Renal pelvis (tissue), 12 donors: ENCODE data around the gene DGKE. TPM values are rescaled to one million over a fixed set of nuclear protein-coding genes. Genes with fewer than 3 reads are reported as not detected.

Experiments
- DNase-seq: peaks from one replicate; pipeline ENCODE4 v3.0.0-alpha.2; 2013
- long read RNA-seq, 16 experiments: transcript quantifications; one replicate each; lab custom pipeline, GENCODE V29; 2026
- polyA plus RNA-seq, 3 donors: library from polyadenylated mRNA; unstranded; fragments of 120-200 nt; gene quantifications; one replicate each; pipeline ENCODE4 v1.2.1, GENCODE V29; 2013; ENCODE audit not compliant: insufficient read length in 3 of 3

Gene DGKE
- 1 to 10 TPM; 2.6 to 7.1 (median 7.0) TPM for polyA plus RNA-seq
- long read RNA-seq, donor 1, partial matches to known transcripts: 0 of 1 reads
- long read RNA-seq, donor 1, other reads (novel, unspliced or antisense): 0 of 1 reads
- long read RNA-seq, donor 2: 0 reads
- long read RNA-seq, donor 3: 0 reads
- long read RNA-seq, donor 4: 0 reads
- long read RNA-seq, donor 5: 0 reads
- long read RNA-seq, donor 6: 0 reads
- long read RNA-seq, donor 7, full-length matches to known transcripts: 2 of 2 reads
- long read RNA-seq, donor 7, partial matches to known transcripts: 0 of 2 reads
- long read RNA-seq, donor 7, other reads (novel, unspliced or antisense): 0 of 2 reads
- long read RNA-seq, donor 8: 0 reads
- long read RNA-seq, donor 9, partial matches to known transcripts: 0 of 1 reads
- long read RNA-seq, donor 9, other reads (novel, unspliced or antisense): 0 of 1 reads
- long read RNA-seq, donor 10, partial matches to known transcripts: 0 of 1 reads
- long read RNA-seq, donor 10, other reads (novel, unspliced or antisense): 0 of 1 reads
- long read RNA-seq, donor 11, partial matches to known transcripts: 0 of 1 reads
- long read RNA-seq, donor 11, other reads (novel, unspliced or antisense): 0 of 1 reads
- long read RNA-seq, donor 12: 0 reads
- long read RNA-seq, donor 13: 0 reads
- long read RNA-seq, donor 14: 0 reads
- long read RNA-seq, donor 15: 0 reads
- long read RNA-seq, donor 16, full-length matches to known transcripts: 1 of 1 reads
- long read RNA-seq, donor 16, partial matches to known transcripts: 0 of 1 reads
- long read RNA-seq, donor 16, other reads (novel, unspliced or antisense): 0 of 1 reads

DNA sequence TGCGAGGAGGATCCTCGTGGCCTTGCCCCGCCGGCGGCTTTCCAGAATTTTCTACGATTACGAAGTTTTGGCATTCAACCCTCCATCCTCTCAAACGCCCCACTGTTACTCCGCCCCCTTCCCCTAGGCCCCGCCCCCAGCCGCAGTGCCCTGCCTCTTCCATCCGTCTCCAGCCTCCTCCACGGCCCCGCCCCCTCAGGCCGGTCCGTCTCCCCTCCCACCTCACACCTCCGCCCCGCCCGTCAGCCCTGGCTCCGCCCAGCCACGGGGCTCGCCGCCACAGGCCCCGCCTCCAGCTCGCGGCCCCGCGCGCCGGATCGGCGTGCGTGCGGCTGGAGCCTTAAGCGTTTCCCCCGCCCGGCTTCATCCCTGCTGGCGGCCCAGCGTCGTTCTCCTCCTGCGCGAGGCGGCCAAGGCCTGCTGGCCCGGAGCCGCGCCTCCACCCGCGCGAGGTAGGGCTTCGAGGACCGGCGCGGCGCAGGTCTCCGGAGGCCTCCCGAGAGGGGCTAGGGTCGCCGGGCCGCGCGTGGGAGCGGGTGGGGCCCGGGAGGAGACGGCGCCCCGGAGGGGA, at the start of gene DGKE, which contains the start of gene C17orf67:
DGKE (plus strand) TSS at position 343 of the 571 bp plus-strand sequence. CDS start 645 bp downstream, outside the sequence.
C17orf67 (minus strand) TSS at position 112 of the 571 bp plus-strand sequence. CDS start 18,110 bp downstream, outside the sequence.
- peak; percentile 94 for DNase-seq

DNA sequence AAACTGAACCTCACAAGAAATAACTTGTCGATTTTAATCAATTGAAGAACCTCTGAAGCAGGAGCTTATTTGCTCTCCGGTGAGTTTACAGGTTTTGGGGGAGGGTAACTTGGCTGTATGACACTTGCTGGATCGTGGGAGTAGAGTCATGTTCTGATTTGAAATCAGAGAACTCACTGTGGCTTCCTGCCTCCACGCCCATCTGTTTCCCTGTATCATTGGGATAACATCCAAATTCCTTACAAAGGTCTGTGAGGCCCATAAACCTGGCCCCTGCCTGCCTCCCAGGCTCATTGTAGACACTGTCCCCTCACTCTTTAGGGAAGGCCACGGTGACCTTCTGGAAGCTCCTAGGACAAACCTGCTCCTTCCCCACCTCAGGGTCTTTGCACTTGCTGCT, 48.5 kb upstream of the DGKE start:
- no peak for DNase-seq

DNA sequence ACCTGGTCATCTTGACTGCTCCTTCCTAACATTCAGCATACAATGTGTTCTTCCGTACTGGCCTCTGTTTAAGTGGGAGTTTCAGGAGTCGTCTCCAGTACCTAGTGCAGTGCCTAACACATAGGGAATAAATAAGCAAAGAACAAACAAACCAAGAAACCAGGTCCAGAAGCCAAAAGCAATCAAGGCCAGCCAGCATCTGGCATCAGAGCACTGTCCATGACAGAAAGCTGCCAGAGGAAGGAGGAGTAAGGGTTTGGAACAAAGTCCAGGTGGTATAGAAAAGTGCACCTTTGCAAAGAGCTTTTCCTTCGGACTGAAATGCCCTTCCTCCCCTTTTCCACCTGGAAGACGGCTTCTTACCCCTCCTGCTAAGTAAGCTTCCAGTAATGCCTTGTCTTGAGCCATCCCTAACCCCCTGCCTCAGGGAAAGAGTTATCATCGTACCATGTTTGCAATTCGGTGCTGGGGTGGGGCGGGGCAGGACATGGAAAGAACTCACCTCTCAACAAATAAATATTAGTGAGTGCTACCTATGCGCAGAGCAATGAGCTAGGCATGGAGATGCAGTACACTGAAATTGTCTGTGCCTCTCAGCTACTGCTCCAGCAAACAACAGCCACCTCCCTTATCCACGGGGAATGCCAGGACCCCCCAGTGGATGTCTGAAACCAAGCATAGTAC, 47.8 kb upstream of the DGKE start:
- no peak for DNase-seq

DNA sequence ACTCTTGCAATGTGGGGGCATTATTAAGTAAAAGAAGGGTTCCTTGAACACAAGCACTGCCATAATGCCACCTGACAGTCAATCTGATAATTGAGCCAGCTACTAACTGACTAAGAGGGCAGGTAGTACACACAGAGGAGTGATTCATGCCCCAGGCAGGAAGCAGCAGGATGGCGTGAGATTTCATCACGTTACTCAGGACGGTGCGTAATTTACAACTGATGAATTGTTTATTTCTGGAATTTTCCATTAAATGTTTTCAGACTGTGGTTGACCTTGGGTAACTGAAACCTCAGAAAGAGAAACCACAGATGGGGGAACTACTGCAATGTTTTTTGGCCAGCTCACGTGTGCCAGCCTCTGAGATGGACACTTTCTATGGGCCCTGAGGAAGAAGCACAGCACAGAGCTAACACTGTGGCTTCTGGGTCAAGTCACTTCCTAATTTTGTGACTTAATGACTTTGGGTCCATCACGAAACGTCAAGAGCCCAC, 46.9 kb upstream of the DGKE start:
- DNase-seq: no peak

DNA sequence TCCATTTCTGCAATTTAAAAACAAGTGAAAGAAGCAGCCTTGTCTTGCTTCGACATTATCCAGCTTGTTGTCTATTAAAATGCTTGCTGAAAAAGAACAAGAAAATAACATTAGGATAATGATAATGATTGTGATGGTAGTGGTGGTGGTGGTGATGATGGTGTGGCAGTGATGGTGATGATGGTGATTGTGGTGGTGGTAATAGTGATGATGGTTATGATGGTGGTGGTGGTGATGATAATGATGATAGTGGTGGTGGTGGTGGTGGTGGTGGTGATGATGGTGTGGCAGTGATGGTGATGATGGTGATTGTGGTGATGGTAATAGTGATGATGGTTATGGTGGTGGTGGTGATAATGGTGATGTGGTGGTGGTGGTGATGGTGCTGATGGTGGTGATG, 41.7 kb upstream of the DGKE start:
- DNase-seq: no peak

DNA sequence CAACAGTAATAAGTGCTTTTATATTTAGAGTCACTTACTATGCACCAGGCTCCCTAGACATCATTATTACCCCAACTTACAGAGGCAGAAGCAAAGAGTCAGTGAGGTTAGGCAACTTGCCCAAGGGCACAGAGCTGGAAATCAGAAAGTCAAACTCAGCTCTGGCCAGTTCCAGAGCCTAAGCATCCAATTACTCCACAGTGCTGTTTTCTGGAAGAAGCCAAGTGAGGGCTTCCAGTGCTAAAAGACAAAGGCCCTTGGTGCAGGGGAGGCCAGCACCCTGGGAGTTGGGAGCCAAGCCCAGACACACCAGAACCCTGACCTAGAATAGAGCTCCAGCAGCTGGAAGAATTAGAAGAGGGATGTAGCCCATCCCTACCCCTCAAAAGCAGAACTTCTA, 40.4 kb upstream of the DGKE start:
- DNase-seq: no peak

DNA sequence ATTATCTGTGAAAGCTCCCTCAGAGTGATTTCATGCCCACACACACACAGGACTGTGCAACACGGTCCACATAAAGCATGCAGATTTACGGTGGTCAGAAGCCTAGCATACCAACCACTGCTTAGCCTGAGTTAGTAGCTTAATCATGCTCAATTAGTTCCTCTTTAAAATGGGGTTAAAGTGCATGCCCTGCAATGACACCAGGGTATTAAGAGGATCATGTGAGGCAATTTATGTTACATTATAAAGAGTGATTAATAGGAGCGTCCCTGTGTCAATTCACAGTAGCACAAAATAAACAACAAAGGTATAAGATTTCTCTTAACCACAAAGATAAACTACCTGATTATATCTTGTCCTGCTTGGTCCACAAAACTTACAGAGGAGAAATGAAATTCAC, 40.0 kb upstream of the DGKE start:
- no peak for DNase-seq

DNA sequence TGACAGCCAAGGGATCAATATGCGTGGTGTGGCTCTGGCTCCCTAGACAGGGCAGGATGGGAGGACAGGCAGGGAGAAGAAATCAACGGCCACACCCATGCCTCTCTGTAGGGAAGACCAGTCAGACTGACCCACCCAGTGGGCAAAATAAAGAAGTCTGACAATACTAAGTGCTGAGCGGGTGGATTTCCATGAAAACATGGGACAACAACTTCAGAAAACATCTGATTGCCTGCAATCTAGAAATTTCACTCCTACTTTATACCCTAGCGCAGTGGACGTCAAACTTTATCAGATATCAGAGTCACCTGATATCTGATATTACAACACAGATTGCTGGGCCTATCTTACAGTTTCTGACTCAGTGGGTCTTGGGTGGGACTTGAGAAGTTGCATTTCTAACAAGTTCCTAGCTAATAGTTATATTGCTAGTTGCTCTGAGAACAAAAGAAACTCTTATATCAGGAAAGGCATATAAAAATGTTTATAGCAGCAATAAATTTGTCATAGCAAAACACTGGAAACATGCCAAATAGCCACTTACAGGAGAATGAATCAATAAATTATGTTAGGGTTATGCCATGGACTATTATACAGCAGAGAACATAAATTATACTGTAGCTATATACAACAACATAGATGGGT, 38.6 kb upstream of the DGKE start:
- no peak for DNase-seq

DNA sequence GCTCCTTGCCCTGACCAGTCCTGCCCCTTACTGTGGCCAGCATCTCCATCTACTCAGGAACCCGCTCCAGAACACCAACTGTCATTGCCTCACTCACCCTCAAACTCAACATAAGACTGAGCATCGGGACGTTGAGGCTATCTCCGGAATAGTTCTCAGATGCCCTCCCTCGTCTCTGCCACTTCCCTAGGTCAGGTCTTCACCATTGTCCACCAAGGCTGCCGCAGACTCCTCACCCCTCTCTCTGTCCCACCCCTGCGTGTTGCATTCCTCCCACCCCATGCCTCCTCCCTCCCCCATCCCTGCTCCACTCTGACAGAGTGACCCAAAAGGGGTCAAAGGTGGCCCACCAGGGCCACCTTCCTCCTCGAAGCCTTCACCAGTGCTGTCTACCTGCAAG, 37.4 kb upstream of the DGKE start:
- no peak for DNase-seq

DNA sequence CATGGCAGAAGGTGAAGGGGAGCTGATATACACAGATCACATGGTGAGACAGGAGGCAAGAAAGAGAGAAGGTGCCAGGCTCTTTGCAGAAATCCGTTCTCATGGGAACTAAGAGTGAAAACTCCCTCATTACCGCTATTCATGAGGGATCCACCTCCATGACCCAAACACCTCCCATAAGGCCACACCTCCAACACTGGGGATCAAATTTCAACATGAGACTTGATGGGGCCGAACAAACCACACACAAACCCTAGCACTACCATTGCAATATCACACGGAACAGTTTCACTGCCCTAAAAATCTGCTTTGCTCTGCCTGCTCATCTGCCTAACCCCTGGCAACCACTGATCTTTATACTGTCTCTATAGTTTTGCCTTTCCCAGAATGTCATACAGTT, 35.0 kb upstream of the DGKE start:
- peak; percentile 48 for DNase-seq

DNA sequence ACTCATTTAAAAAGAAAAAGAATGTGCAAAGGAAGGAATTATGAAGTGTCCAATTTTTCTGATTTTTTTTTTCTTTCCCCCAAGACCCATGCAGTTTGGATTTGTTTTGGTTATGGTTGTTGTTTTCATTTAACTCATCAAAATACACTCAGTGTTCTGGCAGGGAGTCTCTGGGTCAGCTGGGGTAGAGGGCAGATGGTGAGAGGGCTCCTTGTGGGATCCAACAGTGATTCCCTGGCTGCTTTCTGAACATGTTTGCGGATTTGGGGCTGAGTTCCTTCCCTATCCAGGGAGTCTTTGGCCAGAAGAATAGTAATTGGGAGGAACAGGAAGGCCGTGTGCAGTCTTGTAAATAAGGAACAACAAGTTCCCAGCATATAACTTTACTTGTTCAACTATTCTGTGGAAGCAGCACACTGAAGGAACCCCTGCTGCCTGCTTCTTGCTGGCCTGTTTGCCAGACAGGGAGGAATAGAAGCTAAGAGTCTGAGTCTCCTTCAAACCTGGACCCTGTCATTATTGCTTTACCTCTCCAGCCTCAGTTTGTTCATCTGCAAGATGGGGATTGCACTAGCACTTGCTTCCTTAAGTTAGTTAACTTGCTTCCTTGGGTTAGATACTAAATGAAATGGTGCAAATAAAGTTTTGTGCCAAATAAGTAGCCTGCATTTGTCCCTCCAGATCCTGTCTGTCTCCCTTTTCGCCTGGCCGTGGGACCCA, 32.3 kb upstream of the DGKE start:
- no peak for DNase-seq

DNA sequence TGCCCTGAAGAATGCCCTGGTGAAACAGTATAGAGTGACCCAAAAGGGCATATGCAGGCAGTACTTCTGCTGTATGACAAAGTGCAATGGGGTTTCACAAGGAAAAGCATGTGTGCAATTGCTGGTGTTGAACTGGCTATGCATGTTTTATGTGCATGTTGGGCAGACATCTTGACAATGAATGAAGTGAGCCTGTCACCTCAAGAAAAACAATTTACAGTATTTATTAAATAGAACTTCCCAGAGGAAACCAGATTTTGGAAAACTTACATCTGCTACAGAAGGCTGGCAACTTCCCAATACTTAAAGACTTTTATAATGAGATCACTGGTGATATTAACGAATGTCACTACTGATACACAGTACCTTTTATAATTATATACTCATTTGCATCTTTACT, 30.9 kb upstream of the DGKE start:
- DNase-seq: no peak

DNA sequence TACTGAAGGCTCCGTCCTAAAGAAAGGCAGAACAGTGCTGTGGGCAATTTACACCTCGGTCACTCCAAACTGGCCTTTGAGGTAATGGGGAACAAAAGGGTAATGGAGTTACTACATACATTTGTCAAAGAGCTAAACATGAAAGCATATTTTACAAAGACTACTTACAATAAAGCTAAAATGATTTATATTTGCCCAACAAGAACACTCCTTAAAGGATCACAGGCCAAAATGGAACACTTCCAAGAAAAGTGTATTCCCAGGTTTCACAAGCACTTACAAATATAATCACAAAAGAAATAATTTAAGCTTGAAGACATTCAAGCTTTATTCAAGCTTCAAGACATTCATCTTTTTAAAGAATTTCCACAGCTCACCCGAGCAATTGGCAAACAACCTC, 29.5 kb upstream of the DGKE start:
- DNase-seq: no peak

DNA sequence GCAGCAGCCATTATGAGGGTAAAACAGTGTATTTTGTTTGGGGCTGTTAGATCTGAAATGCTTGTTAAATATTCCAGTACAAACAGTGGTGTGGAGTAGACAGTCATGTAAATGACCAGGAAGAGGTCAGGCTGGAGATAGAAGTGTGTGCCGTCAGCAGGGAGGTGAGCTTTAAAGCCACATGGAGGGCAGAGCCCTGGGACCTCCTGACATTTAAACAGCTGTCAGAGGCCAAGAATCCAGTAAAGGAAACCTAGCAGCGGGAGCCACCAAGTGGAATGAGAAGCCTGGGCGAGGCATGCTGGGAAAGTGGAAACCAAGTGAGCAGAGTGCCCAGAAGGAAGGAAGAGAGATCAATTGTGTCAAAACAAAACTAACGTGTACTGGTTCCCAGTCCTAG, 27.0 kb upstream of the DGKE start:
- no peak for DNase-seq

DNA sequence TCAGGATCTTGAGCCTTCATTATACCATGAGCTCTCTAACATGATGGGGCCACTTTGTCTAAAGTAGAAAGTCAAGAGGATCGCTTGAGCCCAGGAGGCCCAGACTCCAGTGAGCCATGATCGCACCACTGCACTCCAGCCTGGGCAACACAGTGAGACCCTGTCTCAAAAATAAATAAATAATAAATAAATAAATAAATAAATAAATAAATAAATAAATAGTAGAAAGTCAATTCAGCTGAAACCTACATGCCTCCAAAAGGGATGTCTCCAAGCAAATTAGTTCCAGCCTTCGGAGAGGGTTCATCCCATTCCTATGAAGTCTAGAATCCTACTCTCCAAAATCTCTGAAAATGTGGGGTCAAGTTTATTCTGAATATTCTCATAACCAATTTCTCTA, 26.2 kb upstream of the DGKE start:
- DNase-seq: no peak

DNA sequence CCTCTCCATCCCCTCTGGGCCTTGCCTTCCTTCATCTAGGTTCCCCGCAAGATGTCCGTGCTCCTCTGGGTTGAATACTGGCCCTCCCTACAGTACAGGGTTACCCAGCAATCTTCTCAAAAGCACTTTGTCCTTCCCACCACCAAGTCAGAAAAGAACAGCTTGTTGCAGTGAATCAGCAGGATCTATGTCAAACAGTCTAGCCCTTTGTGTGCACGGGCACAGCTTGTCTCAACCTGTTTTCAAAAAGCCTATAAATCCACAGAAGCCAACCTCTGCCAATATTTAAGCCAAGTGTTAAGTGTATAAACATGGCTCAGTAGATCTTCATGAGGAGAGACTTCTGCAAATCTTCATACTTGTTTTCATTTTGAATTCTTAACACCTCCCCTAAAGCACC, 25.4 kb upstream of the DGKE start:
- DNase-seq: no peak

DNA sequence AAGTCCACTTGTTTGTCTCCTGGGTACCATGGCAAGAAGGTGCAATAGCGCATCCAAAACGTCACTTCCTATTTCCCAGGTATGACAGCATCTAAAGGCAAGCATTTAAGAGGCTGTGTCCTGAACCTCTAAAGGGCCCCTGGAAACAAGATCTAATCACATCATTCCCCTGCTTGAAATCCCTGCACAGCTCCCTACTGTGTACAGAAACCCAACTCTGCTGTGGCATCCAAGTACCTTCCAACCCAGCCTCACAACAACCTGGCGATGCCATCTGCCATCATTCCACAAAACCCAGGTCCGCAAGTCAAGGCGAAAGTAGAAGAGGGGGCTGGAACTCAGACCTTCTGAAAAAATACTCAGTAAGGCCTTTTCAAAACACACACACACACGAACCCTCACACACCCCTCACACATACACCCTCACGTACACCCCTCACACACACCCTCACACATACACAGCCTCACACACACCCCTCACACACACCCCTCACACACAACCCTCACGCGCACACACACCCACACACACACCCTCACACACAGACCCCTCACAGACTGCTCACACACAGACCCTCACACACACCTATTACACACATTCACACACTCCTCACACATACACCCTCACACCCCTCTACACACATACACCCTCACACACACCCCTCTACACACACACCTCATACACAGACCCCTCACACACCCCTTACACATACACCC, 24.7 kb upstream of the DGKE start:
- no peak for DNase-seq

DNA sequence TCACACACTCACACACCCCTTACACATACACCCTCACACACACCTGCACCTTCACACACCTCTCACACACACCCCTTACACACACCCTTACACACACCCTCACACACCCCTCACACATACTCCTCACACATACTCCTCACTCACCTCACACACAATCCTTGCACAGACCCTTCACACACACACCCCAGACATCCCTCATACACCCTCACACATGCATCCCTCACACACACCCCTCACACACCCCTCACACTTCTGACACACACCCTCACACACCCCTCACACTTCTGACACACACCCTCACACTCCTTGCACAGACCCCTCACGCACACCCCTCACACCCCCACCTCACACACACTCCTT, 24.2 kb upstream of the DGKE start:
- DNase-seq: no peak

DNA sequence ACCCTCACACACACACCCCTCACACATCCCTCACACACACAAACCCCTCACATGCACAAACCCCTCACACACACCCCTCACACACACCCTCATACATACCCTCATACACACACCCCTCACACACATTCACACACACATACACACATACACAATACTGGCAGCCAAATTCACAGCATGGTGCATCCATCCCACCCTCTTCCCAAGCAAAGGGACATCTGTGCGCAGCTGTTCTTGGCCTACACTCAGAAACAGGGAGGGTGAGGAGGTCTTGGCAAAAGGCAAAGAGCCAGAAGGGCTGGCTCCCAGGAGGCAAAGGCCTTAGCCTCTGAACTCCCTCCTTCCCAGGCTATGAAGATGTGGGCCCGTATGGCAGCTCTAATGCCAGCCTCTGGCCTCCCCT, 23.6 kb upstream of the DGKE start:
- no peak for DNase-seq
